Body of pancreas (tissue), 4 donors: ENCODE measurements around the gene DUS1L.

ENCODE experiments used
- POLR2A ChIP-seq, 3 donors: fragments of 450-650 bp; IDR thresholded peaks; one replicate each; pipeline ENCODE4 v1.6.1; 2016; ENCODE audit warnings: antibody characterized with exemption in 3 of 3, mild to moderate bottlenecking in 2 of 3
- TF ChIP-seq, protein P1 (sequence below), 7 experiments: fragments of 450-650 bp in 4 of 7; fragments of 200-600 bp in 3 of 7; sonication (generic) in 3 of 7; IDR thresholded peaks; one replicate each; pipeline ENCODE4 v1.5.1; 2016 to 2019; ENCODE audit warnings: antibody characterized with exemption in 7 of 7

DNA sequence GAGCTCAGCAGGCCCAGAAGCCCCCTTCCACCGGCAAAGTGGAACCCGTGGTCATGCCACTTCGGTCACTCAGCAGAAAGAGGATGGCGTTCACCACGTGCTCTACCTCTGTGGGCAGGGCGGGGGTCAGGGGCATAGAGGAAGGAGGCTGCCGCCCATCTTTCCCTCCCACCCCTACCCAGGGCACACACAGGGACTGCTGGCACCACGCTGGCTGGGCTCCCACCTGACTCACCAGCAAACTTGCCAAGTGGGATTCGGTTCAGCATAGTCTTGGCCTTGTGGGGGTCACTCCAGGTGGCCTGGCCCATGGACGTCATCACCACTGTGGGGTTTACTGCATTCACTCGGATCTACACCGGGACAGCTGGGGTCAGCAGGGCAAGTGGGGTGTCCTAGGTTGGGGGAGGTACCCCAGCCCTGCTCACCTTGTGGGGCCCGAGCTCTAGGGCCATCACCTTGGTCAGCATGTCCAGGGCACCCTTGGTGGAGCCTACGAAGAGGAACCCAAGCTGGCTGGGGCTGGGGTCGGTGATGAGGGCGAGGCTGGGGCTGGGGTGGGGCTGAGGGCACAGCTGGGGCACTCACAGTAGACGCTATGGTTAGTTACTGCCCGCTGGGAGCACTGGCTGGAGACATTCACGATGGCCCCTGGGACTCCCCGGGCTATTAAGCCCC is 29.5 kb downstream of the DUS1L start:
- TF ChIP-seq, protein P1, sequence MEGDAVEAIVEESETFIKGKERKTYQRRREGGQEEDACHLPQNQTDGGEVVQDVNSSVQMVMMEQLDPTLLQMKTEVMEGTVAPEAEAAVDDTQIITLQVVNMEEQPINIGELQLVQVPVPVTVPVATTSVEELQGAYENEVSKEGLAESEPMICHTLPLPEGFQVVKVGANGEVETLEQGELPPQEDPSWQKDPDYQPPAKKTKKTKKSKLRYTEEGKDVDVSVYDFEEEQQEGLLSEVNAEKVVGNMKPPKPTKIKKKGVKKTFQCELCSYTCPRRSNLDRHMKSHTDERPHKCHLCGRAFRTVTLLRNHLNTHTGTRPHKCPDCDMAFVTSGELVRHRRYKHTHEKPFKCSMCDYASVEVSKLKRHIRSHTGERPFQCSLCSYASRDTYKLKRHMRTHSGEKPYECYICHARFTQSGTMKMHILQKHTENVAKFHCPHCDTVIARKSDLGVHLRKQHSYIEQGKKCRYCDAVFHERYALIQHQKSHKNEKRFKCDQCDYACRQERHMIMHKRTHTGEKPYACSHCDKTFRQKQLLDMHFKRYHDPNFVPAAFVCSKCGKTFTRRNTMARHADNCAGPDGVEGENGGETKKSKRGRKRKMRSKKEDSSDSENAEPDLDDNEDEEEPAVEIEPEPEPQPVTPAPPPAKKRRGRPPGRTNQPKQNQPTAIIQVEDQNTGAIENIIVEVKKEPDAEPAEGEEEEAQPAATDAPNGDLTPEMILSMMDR (IDR thresholded peaks at IDR 0.05), result no peak
- no peak for TF ChIP-seq POLR2A (IDR thresholded peaks at IDR 0.05)
